HEK293 (cell line): ENCODE measurements around the gene RBBP8NL.

ENCODE experiments used
- CTCF ChIA-PET: fragments of 350-600 bp; formaldehyde crosslinking; extraction: SDS; loops from one replicate; lab custom pipeline; 2021; ENCODE audit warnings: antibody characterized with exemption; lab: Yijun Ruan, JAX
- POLR2A ChIA-PET: fragments of 300-600 bp; formaldehyde crosslinking; extraction: SDS; loops from one replicate; lab custom pipeline; 2020; ENCODE audit warnings: antibody characterized with exemption, inconsistent platforms; lab: Yijun Ruan, JAX
- H3K27ac ChIP-seq: fragments of 200-500 bp; sonication (Bioruptor generic); 2 replicates; pipeline ENCODE4 v1.5.1; 2014; ENCODE audit warnings: low read depth, low read length, control low read depth, inconsistent platforms; ENCODE audit errors: extremely low read depth
- H3K36me3 ChIP-seq, 2 experiments: fragments of 200-500 bp in 1 of 2; sonication (Bioruptor generic) in 1 of 2; 1 replicate in 1 of 2; 2 replicates in 1 of 2; pipeline ENCODE4 v1.5.1; 2014 to 2017; ENCODE audit warnings: inconsistent platforms in 2 of 2, low read length in 2 of 2; ENCODE audit not compliant: control insufficient read depth in 2 of 2, insufficient read depth in 1 of 2
- H3K4me1 ChIP-seq: fragments of 200-500 bp; sonication (Bioruptor generic); 2 replicates; pipeline ENCODE4 v1.5.1; 2014; ENCODE audit warnings: mild to moderate bottlenecking, low read length, inconsistent platforms; ENCODE audit not compliant: control insufficient read depth, insufficient read depth
- H3K4me3 ChIP-seq: 2 replicates; pipeline ENCODE4 v1.5.1; 2011; ENCODE audit warnings: low read depth, mild to moderate bottlenecking, control low read depth, low read length, moderate library complexity
- H3K9me3 ChIP-seq: fragments of 200-500 bp; sonication (Bioruptor generic); 2 replicates; pipeline ENCODE4 v1.5.1; 2014; ENCODE audit warnings: low read depth, low read length, inconsistent platforms; ENCODE audit not compliant: control insufficient read depth, insufficient read depth
- CTCF ChIP-seq: fragments of 450-650 bp; formaldehyde crosslinking; IDR thresholded peaks from 2 replicates; pipeline ENCODE4 v1.5.1; 2016; ENCODE audit warnings: missing biosample characterization, missing genetic modification characterization
- FEZF1 ChIP-seq: fragments of 450-650 bp; formaldehyde crosslinking; IDR thresholded peaks from 2 replicates; pipeline ENCODE4 v1.5.1; 2016; ENCODE audit warnings: missing biosample characterization, missing genetic modification characterization
- HOXC10 ChIP-seq: sonication (generic); formaldehyde crosslinking; IDR thresholded peaks from 2 replicates; pipeline ENCODE4 v1.8.1; 2023; ENCODE audit warnings: mild to moderate bottlenecking, missing genetic modification reagents
- KLF7 ChIP-seq: fragments of 450-650 bp; formaldehyde crosslinking; IDR thresholded peaks from 2 replicates; pipeline ENCODE4 v1.5.1; 2016; ENCODE audit warnings: missing biosample characterization, missing genetic modification characterization, borderline replicate concordance
- PBX3 ChIP-seq: sonication (generic); formaldehyde crosslinking; IDR thresholded peaks from 2 replicates; pipeline ENCODE4 v1.8.1; 2022; ENCODE audit warnings: mild to moderate bottlenecking, moderate library complexity, missing genetic modification reagents
- REPIN1 ChIP-seq: fragments of 450-650 bp; formaldehyde crosslinking; IDR thresholded peaks from 2 replicates; pipeline ENCODE4 v1.5.1; 2017; ENCODE audit warnings: missing biosample characterization, missing genetic modification characterization, low read depth
- ZBTB1 ChIP-seq: fragments of 450-650 bp; formaldehyde crosslinking; IDR thresholded peaks from 2 replicates; pipeline ENCODE4 v1.5.1; 2016; ENCODE audit warnings: missing biosample characterization, missing genetic modification characterization
- ZBTB10 ChIP-seq: fragments of 450-650 bp; formaldehyde crosslinking; IDR thresholded peaks from 2 replicates; pipeline ENCODE4 v1.5.1; 2016; ENCODE audit warnings: missing biosample characterization, missing genetic modification characterization
- ZBTB48 ChIP-seq: fragments of 450-650 bp; formaldehyde crosslinking; IDR thresholded peaks from 2 replicates; pipeline ENCODE4 v1.5.1; 2016; ENCODE audit warnings: missing biosample characterization, missing genetic modification characterization
- ZNF133 ChIP-seq: fragments of 450-650 bp; formaldehyde crosslinking; IDR thresholded peaks from 2 replicates; pipeline ENCODE4 v1.5.1; 2016; ENCODE audit warnings: missing biosample characterization, missing genetic modification characterization
- ZNF16 ChIP-seq: fragments of 450-650 bp; formaldehyde crosslinking; IDR thresholded peaks from 2 replicates; pipeline ENCODE4 v1.5.1; 2016; ENCODE audit warnings: low read depth, missing biosample characterization, missing genetic modification characterization
- ZNF175 ChIP-seq: fragments of 450-650 bp; formaldehyde crosslinking; IDR thresholded peaks from 2 replicates; pipeline ENCODE4 v1.5.1; 2016; ENCODE audit warnings: missing biosample characterization, missing genetic modification characterization
- ZNF214 ChIP-seq: fragments of 450-650 bp; formaldehyde crosslinking; IDR thresholded peaks from 2 replicates; pipeline ENCODE4 v1.5.1; 2017; ENCODE audit warnings: missing biosample characterization, mild to moderate bottlenecking, missing genetic modification characterization, borderline replicate concordance
- ZNF394 ChIP-seq: fragments of 450-650 bp; formaldehyde crosslinking; IDR thresholded peaks from 2 replicates; pipeline ENCODE4 v1.5.1; 2016; ENCODE audit warnings: missing biosample characterization, missing genetic modification characterization, mild to moderate bottlenecking, moderate library complexity, borderline replicate concordance
- ZNF426 ChIP-seq: fragments of 450-650 bp; formaldehyde crosslinking; IDR thresholded peaks from 2 replicates; pipeline ENCODE4 v1.5.1; 2017; ENCODE audit warnings: missing biosample characterization, missing genetic modification characterization, mild to moderate bottlenecking, inconsistent platforms, moderate library complexity
- ZNF529 ChIP-seq: fragments of 450-650 bp; formaldehyde crosslinking; IDR thresholded peaks from 2 replicates; pipeline ENCODE4 v1.5.1; 2017; ENCODE audit warnings: missing genetic modification characterization, missing biosample characterization; ENCODE audit not compliant: insufficient replicate concordance
- ZNF558 ChIP-seq: fragments of 450-650 bp; formaldehyde crosslinking; IDR thresholded peaks from 2 replicates; pipeline ENCODE4 v1.5.1; 2016; ENCODE audit warnings: missing biosample characterization, missing genetic modification characterization
- ZNF571 ChIP-seq: fragments of 450-650 bp; formaldehyde crosslinking; IDR thresholded peaks from 2 replicates; pipeline ENCODE4 v1.5.0; 2017; ENCODE audit warnings: missing biosample characterization, missing genetic modification characterization
- ZNF585B ChIP-seq: fragments of 450-650 bp; formaldehyde crosslinking; IDR thresholded peaks from 2 replicates; pipeline ENCODE4 v1.5.1; 2016; ENCODE audit warnings: missing biosample characterization, missing genetic modification characterization
- ZNF837 ChIP-seq: fragments of 450-650 bp; formaldehyde crosslinking; IDR thresholded peaks from 2 replicates; pipeline ENCODE4 v1.5.1; 2016; ENCODE audit warnings: missing biosample characterization, missing genetic modification characterization
- ZXDB ChIP-seq: fragments of 450-650 bp; formaldehyde crosslinking; IDR thresholded peaks from 2 replicates; pipeline ENCODE4 v1.5.1; 2016; ENCODE audit warnings: missing biosample characterization, missing genetic modification characterization
- TF ChIP-seq, protein P1 (sequence below): fragments of 450-650 bp; formaldehyde crosslinking; optimal IDR thresholded peaks from 2 replicates; pipeline ENCODE3; 2016; ENCODE audit warnings: missing biosample characterization, mild to moderate bottlenecking, missing genetic modification characterization
- TF ChIP-seq, protein P2 (sequence below): fragments of 450-650 bp; formaldehyde crosslinking; IDR thresholded peaks from 2 replicates; pipeline ENCODE4 v1.5.1; 2016; ENCODE audit warnings: missing biosample characterization, missing genetic modification characterization
- TF ChIP-seq, protein P3 (sequence below): fragments of 450-650 bp; formaldehyde crosslinking; IDR thresholded peaks from 2 replicates; pipeline ENCODE4 v1.5.1; 2016; ENCODE audit warnings: missing biosample characterization, missing genetic modification characterization

The RBBP8NL gene

GRCh38 chr20:62408055-62408454, 19.3 kb downstream of the RBBP8NL start (continued):
- TF ChIP-seq ZNF133 (tag by site-specific recombination) (no peak), FEZF1 (tag by site-specific recombination) (no peak)

DNA sequence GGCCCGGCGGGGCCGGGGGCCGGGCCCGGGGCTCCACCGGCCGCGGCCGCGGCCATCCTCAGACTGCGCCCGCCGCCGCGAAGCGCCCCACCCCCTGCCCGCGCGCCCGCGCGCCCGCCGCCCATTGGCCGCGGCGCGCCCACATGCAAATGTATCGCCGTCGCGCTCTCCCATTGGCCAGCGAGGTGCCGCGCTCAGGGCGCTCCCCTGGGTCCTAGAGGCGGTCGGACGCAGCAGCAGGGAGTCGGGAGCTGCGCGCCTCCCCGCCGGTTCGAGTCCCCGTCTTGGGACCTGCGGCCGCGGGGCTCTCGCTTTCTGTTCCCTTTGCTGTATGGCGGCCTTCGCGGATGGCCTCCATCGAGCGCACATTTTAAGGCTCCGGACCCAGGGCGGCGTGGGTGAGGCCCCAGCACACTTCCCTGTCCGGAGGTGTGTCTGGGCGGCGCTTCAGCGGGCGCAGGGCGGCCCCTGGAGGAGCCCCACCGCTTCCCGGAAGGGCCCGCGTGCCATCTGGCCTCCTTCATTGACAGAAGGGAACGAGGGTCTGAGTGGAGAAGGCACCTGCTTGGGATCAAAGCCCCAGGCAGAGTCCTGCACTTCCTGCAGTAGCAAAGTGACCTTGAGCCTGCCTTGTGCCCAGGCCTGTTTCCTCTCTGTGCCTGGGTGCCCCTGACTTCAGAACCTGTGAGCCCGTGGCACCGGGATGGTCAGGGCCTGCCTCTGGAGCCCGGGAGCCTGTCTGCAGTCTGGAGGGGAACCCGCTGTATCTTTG, 19.9 kb downstream of the RBBP8NL start, which contains the start of gene CABLES2:
CABLES2 (minus strand) TSS at position 65 of the 772 bp plus-strand sequence; CDS start at position 56, 9 bp downstream.
- Histone ChIP-seq H3K4me3 (peak within 1 kb of the TSS; percentile 57), H3K9me3 (no peaks in the 10 kb centered on the region), H3K4me1 (peaks cover 6% of the 10 kb centered on the region; the same call in 1 of the 2 replicates), H3K36me3 (peaks cover 0 to 27% of the 10 kb centered on the region in 2 experiments; a peak in 1 of 3 replicates), H3K27ac (peak within 1 kb of the TSS; percentile 81)
- ChIA-PET CTCF (interaction anchor here (0.7 kb wide), 1 partner anchor 385 kb away, joined by 3 read pairs; no protein-coding TSS in a partner anchor), POLR2A (interaction anchor here (0.6 to 0.7 kb wide), 4 partner anchors 21 to 106 kb away, joined by 3 read pairs; partner anchors contain the start of genes ADRM1 and RPS21)
- no peak for TF ChIP-seq ZNF175 (tag by site-specific recombination)
- TF ChIP-seq HOXC10 (CRISPR knock-in tag), result no peak
- TF ChIP-seq, protein P1, sequence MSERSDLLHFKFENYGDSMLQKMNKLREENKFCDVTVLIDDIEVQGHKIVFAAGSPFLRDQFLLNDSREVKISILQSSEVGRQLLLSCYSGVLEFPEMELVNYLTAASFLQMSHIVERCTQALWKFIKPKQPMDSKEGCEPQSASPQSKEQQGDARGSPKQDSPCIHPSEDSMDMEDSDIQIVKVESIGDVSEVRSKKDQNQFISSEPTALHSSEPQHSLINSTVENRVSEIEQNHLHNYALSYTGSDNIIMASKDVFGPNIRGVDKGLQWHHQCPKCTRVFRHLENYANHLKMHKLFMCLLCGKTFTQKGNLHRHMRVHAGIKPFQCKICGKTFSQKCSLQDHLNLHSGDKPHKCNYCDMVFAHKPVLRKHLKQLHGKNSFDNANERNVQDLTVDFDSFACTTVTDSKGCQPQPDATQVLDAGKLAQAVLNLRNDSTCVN (tag by site-specific recombination), result peak; percentile 97
- no peak for TF ChIP-seq ZNF585B (tag by site-specific recombination)
- 0 out of 2 replicates have a peak, but pooled peaks have one; percentile 71 for TF ChIP-seq PBX3
- 0 out of 2 replicates have a peak, but pooled peaks have one; percentile 55 for TF ChIP-seq ZBTB1 (tag by site-specific recombination)
- TF ChIP-seq ZXDB (tag by site-specific recombination), result peak; percentile 97
- no peak for TF ChIP-seq ZNF571 (tag by site-specific recombination)
- TF ChIP-seq, protein P2, sequence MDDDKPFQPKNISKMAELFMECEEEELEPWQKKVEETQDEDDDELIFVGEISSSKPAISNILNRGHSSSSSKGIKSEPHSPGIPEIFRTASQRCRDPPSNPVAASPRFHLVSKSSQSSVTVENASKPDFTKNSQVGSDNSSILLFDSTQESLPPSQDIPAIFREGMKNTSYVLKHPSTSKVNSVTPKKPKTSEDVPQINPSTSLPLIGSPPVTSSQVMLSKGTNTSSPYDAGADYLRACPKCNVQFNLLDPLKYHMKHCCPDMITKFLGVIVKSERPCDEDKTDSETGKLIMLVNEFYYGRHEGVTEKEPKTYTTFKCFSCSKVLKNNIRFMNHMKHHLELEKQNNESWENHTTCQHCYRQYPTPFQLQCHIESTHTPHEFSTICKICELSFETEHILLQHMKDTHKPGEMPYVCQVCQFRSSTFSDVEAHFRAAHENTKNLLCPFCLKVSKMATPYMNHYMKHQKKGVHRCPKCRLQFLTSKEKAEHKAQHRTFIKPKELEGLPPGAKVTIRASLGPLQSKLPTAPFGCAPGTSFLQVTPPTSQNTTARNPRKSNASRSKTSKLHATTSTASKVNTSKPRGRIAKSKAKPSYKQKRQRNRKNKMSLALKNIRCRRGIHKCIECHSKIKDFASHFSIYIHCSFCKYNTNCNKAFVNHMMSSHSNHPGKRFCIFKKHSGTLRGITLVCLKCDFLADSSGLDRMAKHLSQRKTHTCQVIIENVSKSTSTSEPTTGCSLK, result no peak
- TF ChIP-seq ZNF426 (tag by site-specific recombination), result no peak
- TF ChIP-seq ZNF529, result no peak
- no peak for TF ChIP-seq ZNF214 (tag by site-specific recombination)
- peak; percentile 76; the same call in 1 of the 2 replicates for TF ChIP-seq ZNF394
- TF ChIP-seq, protein P3, sequence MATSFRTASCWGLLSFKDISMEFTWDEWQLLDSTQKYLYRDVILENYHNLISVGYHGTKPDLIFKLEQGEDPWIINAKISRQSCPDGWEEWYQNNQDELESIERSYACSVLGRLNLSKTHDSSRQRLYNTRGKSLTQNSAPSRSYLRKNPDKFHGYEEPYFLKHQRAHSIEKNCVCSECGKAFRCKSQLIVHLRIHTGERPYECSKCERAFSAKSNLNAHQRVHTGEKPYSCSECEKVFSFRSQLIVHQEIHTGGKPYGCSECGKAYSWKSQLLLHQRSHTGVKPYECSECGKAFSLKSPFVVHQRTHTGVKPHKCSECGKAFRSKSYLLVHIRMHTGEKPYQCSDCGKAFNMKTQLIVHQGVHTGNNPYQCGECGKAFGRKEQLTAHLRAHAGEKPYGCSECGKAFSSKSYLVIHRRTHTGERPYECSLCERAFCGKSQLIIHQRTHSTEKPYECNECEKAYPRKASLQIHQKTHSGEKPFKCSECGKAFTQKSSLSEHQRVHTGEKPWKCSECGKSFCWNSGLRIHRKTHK (tag by site-specific recombination), result no peak
- TF ChIP-seq ZBTB48, result peak; percentile 90
- no peak for TF ChIP-seq ZNF558 (tag by site-specific recombination)
- TF ChIP-seq ZNF837 (tag by site-specific recombination), result no peak
- TF ChIP-seq CTCF (tag by site-specific recombination), result peak; percentile 64
- peak; percentile 95 for TF ChIP-seq ZBTB10 (tag by site-specific recombination)
- TF ChIP-seq KLF7, result no peak; the same call in 1 of the 2 replicates
- no peak for TF ChIP-seq ZNF16 (tag by site-specific recombination)
- 0 out of 2 replicates have a peak, but pooled peaks have one; percentile 63 for TF ChIP-seq REPIN1 (tag by site-specific recombination)
